ENCODE measurements around the gene PTPRA. TPM values are rescaled to one million over a fixed set of nuclear protein-coding genes. Genes with fewer than 3 reads are reported as not detected.
A peak's percentile ranks its signal among the peaks of the same experiment; 100 is the strongest.

PTPRA gene
- total and polyA plus RNA-seq, 5 donors from 2014 or later: 26.2 to 103 (median 35.1) TPM

DNA sequence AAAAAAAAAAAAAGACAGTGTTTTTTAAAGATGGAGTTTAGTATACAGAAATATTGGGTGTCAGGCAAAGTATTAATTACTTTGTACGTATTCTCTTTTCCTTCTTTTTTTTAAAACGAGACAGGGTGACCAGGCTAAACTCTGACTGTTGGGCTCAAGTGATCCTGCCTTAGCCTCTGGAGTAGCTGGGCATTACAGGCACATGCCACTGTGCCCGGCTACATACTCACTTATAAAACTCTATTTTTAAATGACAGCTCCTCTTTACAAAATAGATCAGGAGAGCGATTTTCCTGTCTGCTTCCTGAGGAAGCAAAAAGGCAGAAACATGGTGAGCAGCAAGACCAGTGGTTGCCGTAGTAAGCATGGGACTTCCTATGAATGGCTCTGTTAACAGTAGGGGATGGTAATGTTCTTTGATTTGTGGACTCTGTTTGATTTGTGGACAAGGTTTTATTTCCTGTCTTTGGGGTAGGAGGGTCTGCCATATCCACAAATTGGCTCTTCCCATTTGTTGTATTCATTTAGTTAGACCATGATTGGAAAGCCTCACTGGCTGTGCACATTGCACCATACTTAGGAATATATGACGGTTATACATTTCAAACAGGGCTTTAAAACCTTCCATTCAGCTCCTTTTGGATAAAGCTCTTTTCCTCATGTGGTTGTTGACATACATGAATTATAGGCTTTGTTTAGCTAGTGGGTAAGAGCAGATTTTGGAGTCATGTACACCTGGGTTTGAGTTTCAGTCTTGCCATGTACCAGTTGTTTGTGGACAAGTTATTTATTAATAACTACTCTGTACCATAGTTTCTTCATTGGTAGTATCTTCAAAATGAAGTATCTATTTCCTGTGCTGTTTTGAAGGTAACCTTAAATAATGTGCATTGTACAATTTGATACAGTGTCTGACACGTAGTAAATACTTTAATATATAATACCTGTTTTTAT lies 45.1 kb downstream of the PTPRA start:
- DNase-seq (no peak), ATAC-seq (ENCODE audit: low read depth in 2 of 2) (no peak)
- Mint-ChIP-seq H3K27me3 (no peaks in the 10 kb centered on the region), H3K9me3 (no peaks in the 10 kb centered on the region), H3K4me1 (peaks cover 10 to 44% (median 35%) of the 10 kb centered on the region in 4 donors), H3K36me3 (peaks cover 10% of the 10 kb centered on the region), H3K4me3 (no peak overlapping the region), H3K27ac (no peak overlapping the region)
- Histone ChIP-seq H3K9me3 (ENCODE audit: control insufficient read depth in 2 of 2, low read length in 2 of 2) (no peaks in the 10 kb centered on the region), H3K4me1 (ENCODE audit: control insufficient read depth, insufficient read depth, low read length, poor library complexity, severe bottlenecking) (no peaks in the 10 kb centered on the region), H3K4me3 (ENCODE audit: low read depth, low read length) (no peak overlapping the region), H3K36me3 (ENCODE audit: control insufficient read depth, insufficient read depth, low read length) (peaks cover 8% of the 10 kb centered on the region), H3K27me3 (ENCODE audit: control insufficient read depth, insufficient read depth, low read length) (no peaks in the 10 kb centered on the region), H3K27ac (ENCODE audit: insufficient read depth, low read length, poor library complexity, severe bottlenecking) (no peak overlapping the region)

DNA sequence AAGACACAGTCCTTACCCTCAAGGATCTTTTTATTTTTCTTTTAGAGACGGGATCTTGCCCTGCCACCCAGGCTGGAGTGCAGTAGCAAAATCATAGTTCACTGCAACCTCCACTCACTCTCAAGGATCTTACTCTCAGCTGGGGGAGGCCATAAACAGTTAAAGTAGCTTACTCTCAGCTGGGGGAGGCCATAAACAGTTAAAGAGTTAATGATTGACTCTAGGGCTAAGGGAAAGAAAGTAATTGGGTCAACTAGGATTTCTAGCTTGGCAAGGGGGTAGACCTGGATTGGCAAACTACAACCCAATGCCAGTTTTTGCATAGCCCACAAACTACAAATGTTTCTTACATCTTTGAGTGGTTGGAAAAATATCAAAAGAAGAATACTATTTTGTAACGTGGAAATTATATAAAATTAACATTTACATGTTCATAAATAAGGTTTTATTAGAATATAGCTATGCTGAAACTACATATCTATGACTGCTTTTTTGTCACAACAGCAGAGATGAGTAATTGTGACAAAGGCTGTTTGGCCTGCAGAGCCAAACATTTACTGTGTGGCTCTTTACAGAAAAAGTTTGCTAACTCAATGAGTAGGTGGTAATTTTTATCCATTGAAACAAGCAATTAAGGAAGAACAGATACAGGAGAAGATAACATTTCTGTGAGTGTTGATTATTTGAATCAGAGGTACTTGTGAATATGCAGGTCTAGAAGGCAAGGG lies 46.4 kb downstream of the PTPRA start:
- H3K4me1 Mint-ChIP-seq: peaks cover 14 to 41% (median 32%) of the 10 kb centered on the region in 4 donors

DNA sequence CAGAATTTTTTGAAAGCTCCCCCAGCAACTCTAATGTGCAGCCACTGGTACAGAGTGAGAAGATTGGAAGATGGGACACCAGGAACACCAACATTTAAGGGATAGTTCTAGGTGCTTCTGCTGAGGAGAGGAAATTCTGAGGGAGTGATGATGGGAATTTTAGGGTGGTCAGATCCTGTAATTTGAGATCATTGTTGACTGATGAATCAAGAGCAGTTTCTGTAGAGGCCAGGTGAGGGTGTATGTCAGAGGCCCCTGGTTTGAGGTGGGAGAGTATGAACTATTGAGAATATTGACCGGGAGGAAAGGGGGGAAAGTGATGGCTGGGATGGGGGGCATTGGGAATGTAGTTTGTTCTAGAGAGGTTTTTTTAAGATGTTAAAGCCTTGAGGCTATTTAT lies 47.2 kb downstream of the PTPRA start:
- no peak for ATAC-seq (ENCODE audit: low read depth in 2 of 2)
- Mint-ChIP-seq H3K9me3 (peaks cover 0 to 1% (median 0%) of the 10 kb centered on the region in 7 donors), H3K4me1 (peaks cover 9 to 37% (median 28%) of the 10 kb centered on the region in 4 donors), H3K4me3 (no peak overlapping the region), H3K36me3 (peaks cover 21% of the 10 kb centered on the region), H3K27ac (no peak overlapping the region), H3K27me3 (no peaks in the 10 kb centered on the region)
- Histone ChIP-seq H3K27me3 (ENCODE audit: control insufficient read depth, insufficient read depth, low read length) (no peaks in the 10 kb centered on the region), H3K27ac (ENCODE audit: insufficient read depth, low read length, poor library complexity, severe bottlenecking) (no peak overlapping the region), H3K36me3 (ENCODE audit: control insufficient read depth, insufficient read depth, low read length) (peaks cover 22% of the 10 kb centered on the region), H3K4me1 (ENCODE audit: control insufficient read depth, insufficient read depth, low read length, poor library complexity, severe bottlenecking) (no peaks in the 10 kb centered on the region), H3K4me3 (ENCODE audit: low read depth, low read length) (no peak overlapping the region), H3K9me3 (ENCODE audit: control insufficient read depth in 2 of 2, low read length in 2 of 2) (no peaks in the 10 kb centered on the region)
- DNase-seq: no peak

More for the DNA sequence above, 46.4 kb downstream of the PTPRA start:
- Histone ChIP-seq H3K36me3 (ENCODE audit: control insufficient read depth, insufficient read depth, low read length) (peaks cover 18% of the 10 kb centered on the region), H3K9me3 (ENCODE audit: control insufficient read depth in 2 of 2, low read length in 2 of 2) (no peaks in the 10 kb centered on the region), H3K4me3 (ENCODE audit: low read depth, low read length) (no peak overlapping the region), H3K27me3 (ENCODE audit: control insufficient read depth, insufficient read depth, low read length) (no peaks in the 10 kb centered on the region), H3K27ac (ENCODE audit: insufficient read depth, low read length, poor library complexity, severe bottlenecking) (no peak overlapping the region), H3K4me1 (ENCODE audit: control insufficient read depth, insufficient read depth, low read length, poor library complexity, severe bottlenecking) (no peaks in the 10 kb centered on the region)
- H3K27ac Mint-ChIP-seq: peak overlapping the region; percentile 48 to 72 (median 63)
- DNase-seq (no peak), ATAC-seq (ENCODE audit: low read depth in 2 of 2) (no peak)
- H3K9me3 Mint-ChIP-seq: no peaks in the 10 kb centered on the region
- no peaks in the 10 kb centered on the region for H3K27me3 Mint-ChIP-seq
- peaks cover 16% of the 10 kb centered on the region for H3K36me3 Mint-ChIP-seq
- no peak overlapping the region for H3K4me3 Mint-ChIP-seq

GRCh38 chr20:2921506-2921905 lies 48.2 kb downstream of the PTPRA start:
- Mint-ChIP-seq H3K9me3 (peaks cover 0 to 1% (median 0%) of the 10 kb centered on the region in 7 donors), H3K4me3 (no peak overlapping the region), H3K4me1 (peaks cover 9 to 34% (median 24%) of the 10 kb centered on the region in 4 donors), H3K27ac (no peak overlapping the region), H3K27me3 (no peaks in the 10 kb centered on the region), H3K36me3 (peaks cover 25% of the 10 kb centered on the region)
- Histone ChIP-seq H3K36me3 (ENCODE audit: control insufficient read depth, insufficient read depth, low read length) (peaks cover 24% of the 10 kb centered on the region), H3K9me3 (ENCODE audit: control insufficient read depth in 2 of 2, low read length in 2 of 2) (no peaks in the 10 kb centered on the region), H3K27me3 (ENCODE audit: control insufficient read depth, insufficient read depth, low read length) (no peaks in the 10 kb centered on the region), H3K4me1 (ENCODE audit: control insufficient read depth, insufficient read depth, low read length, poor library complexity, severe bottlenecking) (no peaks in the 10 kb centered on the region), H3K4me3 (ENCODE audit: low read depth, low read length) (no peak overlapping the region), H3K27ac (ENCODE audit: insufficient read depth, low read length, poor library complexity, severe bottlenecking) (no peak overlapping the region)
- ATAC-seq (ENCODE audit: low read depth in 2 of 2) (no peak), DNase-seq (no peak)

GRCh38 chr20:2922957-2923356 lies 49.7 kb downstream of the PTPRA start:
- Mint-ChIP-seq H3K27me3 (no peaks in the 10 kb centered on the region), H3K9me3 (peaks cover 0 to 1% (median 0%) of the 10 kb centered on the region in 7 donors), H3K27ac (no peak overlapping the region), H3K4me3 (no peak overlapping the region), H3K36me3 (peaks cover 27% of the 10 kb centered on the region), H3K4me1 (peaks cover 15 to 29% (median 22%) of the 10 kb centered on the region in 4 donors)
- Histone ChIP-seq H3K4me1 (ENCODE audit: control insufficient read depth, insufficient read depth, low read length, poor library complexity, severe bottlenecking) (no peaks in the 10 kb centered on the region), H3K27me3 (ENCODE audit: control insufficient read depth, insufficient read depth, low read length) (no peaks in the 10 kb centered on the region), H3K9me3 (ENCODE audit: control insufficient read depth in 2 of 2, low read length in 2 of 2) (no peaks in the 10 kb centered on the region), H3K36me3 (ENCODE audit: control insufficient read depth, insufficient read depth, low read length) (peaks cover 30% of the 10 kb centered on the region), H3K27ac (ENCODE audit: insufficient read depth, low read length, poor library complexity, severe bottlenecking) (no peak overlapping the region), H3K4me3 (ENCODE audit: low read depth, low read length) (no peak overlapping the region)
- ATAC-seq (ENCODE audit: low read depth in 2 of 2) (no peak), DNase-seq (no peak)

- H3K27ac ChIP-seq (ENCODE audit: insufficient read depth, low read length, poor library complexity, severe bottlenecking): no peak overlapping the region
- no peaks in the 10 kb centered on the region for H3K9me3 ChIP-seq (ENCODE audit: control insufficient read depth in 2 of 2, low read length in 2 of 2)
- ATAC-seq (ENCODE audit: low read depth in 2 of 2) (no peak), DNase-seq (no peak)
- H3K36me3 ChIP-seq (ENCODE audit: control insufficient read depth, insufficient read depth, low read length): peaks cover 13% of the 10 kb centered on the region
- peaks cover 24% of the 10 kb centered on the region for H3K36me3 Mint-ChIP-seq
- H3K4me1 Mint-ChIP-seq: peaks cover 6 to 12% (median 10%) of the 10 kb centered on the region in 4 donors
- H3K9me3 Mint-ChIP-seq: no peaks in the 10 kb centered on the region
- no peak overlapping the region for H3K4me3 Mint-ChIP-seq
- H3K4me3 ChIP-seq (ENCODE audit: low read depth, low read length): no peak overlapping the region
- no peaks in the 10 kb centered on the region for H3K4me1 ChIP-seq (ENCODE audit: control insufficient read depth, insufficient read depth, low read length, poor library complexity, severe bottlenecking)
- H3K27me3 ChIP-seq (ENCODE audit: control insufficient read depth, insufficient read depth, low read length): no peaks in the 10 kb centered on the region
- no peak overlapping the region for H3K27ac Mint-ChIP-seq
- H3K27me3 Mint-ChIP-seq: no peaks in the 10 kb centered on the region
These were observed 57.3 kb downstream of the PTPRA start for GRCh38 chr20:2930538-2930937.

- Histone ChIP-seq H3K9me3 (ENCODE audit: control insufficient read depth in 2 of 2, low read length in 2 of 2) (no peaks in the 10 kb centered on the region), H3K4me1 (ENCODE audit: control insufficient read depth, insufficient read depth, low read length, poor library complexity, severe bottlenecking) (no peaks in the 10 kb centered on the region), H3K27ac (ENCODE audit: insufficient read depth, low read length, poor library complexity, severe bottlenecking) (no peak overlapping the region), H3K27me3 (ENCODE audit: control insufficient read depth, insufficient read depth, low read length) (no peaks in the 10 kb centered on the region), H3K4me3 (ENCODE audit: low read depth, low read length) (no peak overlapping the region), H3K36me3 (ENCODE audit: control insufficient read depth, insufficient read depth, low read length) (peaks cover 7% of the 10 kb centered on the region)
- Mint-ChIP-seq H3K4me1 (peaks cover under 1 to 13% (median 13%) of the 10 kb centered on the region in 4 donors), H3K9me3 (no peaks in the 10 kb centered on the region), H3K27me3 (no peaks in the 10 kb centered on the region), H3K4me3 (no peak overlapping the region), H3K36me3 (peaks cover 15% of the 10 kb centered on the region), H3K27ac (no peak overlapping the region)
- no peak for DNase-seq
- ATAC-seq (ENCODE audit: low read depth in 2 of 2): no peak
These were observed 59.2 kb downstream of the PTPRA start for GRCh38 chr20:2932498-2932897.

All from CD4-positive, CD25-positive, alpha-beta regulatory T cell (primary cell).